ENCODE measurements around the gene EIF6. TPM values are rescaled to one million over a fixed set of nuclear protein-coding genes. Genes with fewer than 3 reads are reported as not detected.

Gene EIF6
- polyA plus RNA-seq, 3 donors: 94.3 to 222 (median 190) TPM

GRCh38 chr20:35269055-35269781 is 15.4 kb downstream of the EIF6 start:
- Histone ChIP-seq H3K36me3 (replicated peaks in 1 of 2; ENCODE audit: control insufficient read depth in 1 of 2, insufficient read depth in 2 of 2, low read length in 2 of 2) (peaks cover 47 to 68% of the 10 kb centered on the region in 2 donors), H4K20me1 (ENCODE audit: insufficient read depth, low read length) (peaks cover 12% of the 10 kb centered on the region), H3K79me2 (ENCODE audit: insufficient read depth, low read length) (no peaks in the 10 kb centered on the region), H3K9ac (ENCODE audit: insufficient read depth, low read length, poor library complexity, severe bottlenecking) (no peak overlapping the region), H3K4me1 (ENCODE audit: control insufficient read depth in 1 of 2, insufficient read depth in 2 of 2, low read length in 2 of 2) (no peaks in the 10 kb centered on the region), H3K27ac (ENCODE audit: low read depth in 1 of 2, low read length in 2 of 2) (no peak overlapping the region), H3K4me3 (replicated peaks in 1 of 3; ENCODE audit: low read depth in 2 of 3, low read length in 3 of 3) (no peak overlapping the region), H3K27me3 (ENCODE audit: control insufficient read depth in 2 of 2, insufficient read depth in 2 of 2, low read length in 2 of 2) (no peaks in the 10 kb centered on the region), H3K4me2 (replicated peaks; ENCODE audit: extremely low read depth, low read length, poor library complexity, severe bottlenecking) (no peak overlapping the region), H2AFZ (ENCODE audit: insufficient read depth, low read depth, low read length, poor library complexity, severe bottlenecking) (no peak overlapping the region), H3K9me3 (replicated peaks in 1 of 2; ENCODE audit: control insufficient read depth in 1 of 2, insufficient read depth in 1 of 2, low read length in 2 of 2) (no peaks in the 10 kb centered on the region)
- Mint-ChIP-seq H3K27ac (peak overlapping the region in 3 of 7 donors; percentile 15 to 61 (median 26)), H3K4me3 (no peak overlapping the region), H3K36me3 (peaks cover 54 to 71% of the 10 kb centered on the region in 2 donors), H3K4me1 (no peaks in the 10 kb centered on the region), H3K9me3 (no peaks in the 10 kb centered on the region), H3K27me3 (ENCODE audit: low read depth in 3 of 3) (peaks cover 0 to 1% (median 0%) of the 10 kb centered on the region in 3 donors)
- peak; percentile 15 to 30 (median 17) for DNase-seq
- intact Hi-C loops (cut with micrococcal nuclease): no loop called here
- 85% methylated on average over 10 of the region's 14 CpGs for WGBS (ENCODE audit: insufficient coverage)
- peak; percentile 61 for TF ChIP-seq CTCF (IDR thresholded peaks at IDR 0.05)

GRCh38 chr20:35267092-35267491 is 17.5 kb downstream of the EIF6 start:
- peaks cover 3% of the 10 kb centered on the region for H3K4me1 Mint-ChIP-seq
- intact Hi-C loops (cut with micrococcal nuclease): no loop called here
- H3K36me3 Mint-ChIP-seq: peaks cover 58 to 77% of the 10 kb centered on the region in 2 donors
- Histone ChIP-seq H3K4me1 (ENCODE audit: control insufficient read depth in 1 of 2, insufficient read depth in 2 of 2, low read length in 2 of 2) (no peaks in the 10 kb centered on the region), H3K27me3 (ENCODE audit: control insufficient read depth in 2 of 2, insufficient read depth in 2 of 2, low read length in 2 of 2) (no peaks in the 10 kb centered on the region), H3K4me2 (replicated peaks; ENCODE audit: extremely low read depth, low read length, poor library complexity, severe bottlenecking) (no peak overlapping the region), H2AFZ (ENCODE audit: insufficient read depth, low read depth, low read length, poor library complexity, severe bottlenecking) (no peak overlapping the region), H4K20me1 (ENCODE audit: insufficient read depth, low read length) (peaks cover 8% of the 10 kb centered on the region), H3K9ac (ENCODE audit: insufficient read depth, low read length, poor library complexity, severe bottlenecking) (no peak overlapping the region), H3K79me2 (ENCODE audit: insufficient read depth, low read length) (no peaks in the 10 kb centered on the region), H3K4me3 (replicated peaks in 1 of 3; ENCODE audit: low read depth in 2 of 3, low read length in 3 of 3) (no peak overlapping the region), H3K27ac (ENCODE audit: low read depth in 1 of 2, low read length in 2 of 2) (no peak overlapping the region), H3K9me3 (replicated peaks in 1 of 2; ENCODE audit: control insufficient read depth in 1 of 2, insufficient read depth in 1 of 2, low read length in 2 of 2) (no peaks in the 10 kb centered on the region), H3K36me3 (replicated peaks in 1 of 2; ENCODE audit: control insufficient read depth in 1 of 2, insufficient read depth in 2 of 2, low read length in 2 of 2) (peaks cover 52 to 70% of the 10 kb centered on the region in 2 donors)
- H3K27me3 Mint-ChIP-seq (ENCODE audit: low read depth in 3 of 3): peaks cover 0 to 1% (median 0%) of the 10 kb centered on the region in 3 donors
- no peak overlapping the region for H3K4me3 Mint-ChIP-seq
- TF ChIP-seq CTCF (IDR thresholded peaks at IDR 0.05): no peak
- peak overlapping the region in 1 of 7 donors; percentile 63 for H3K27ac Mint-ChIP-seq
- no peaks in the 10 kb centered on the region for H3K9me3 Mint-ChIP-seq
- DNase-seq: no peak
- 99% methylated on average over 12 of the region's 16 CpGs for WGBS (ENCODE audit: insufficient coverage)
